GM12878 (cell line): ENCODE results near the gene ADIPOR1. TPM values are rescaled to one million over a fixed set of nuclear protein-coding genes. Genes with fewer than 3 reads are reported as not detected.

Source experiments
- ATAC-seq: fragments of 200-7000 bp; cut with Tn5 transposase; 3 replicates; pipeline ENCODE4 v1.9.1; 2020; ENCODE audit warnings: mild to moderate bottlenecking, moderate library complexity
- BruUV-seq: library from RNA; stranded (reverse); fragments of 400-500 nt; replicated peaks from 2 replicates; lab custom pipeline; 2021; lab: Mats Ljungman, UMichigan
- CTCF ChIA-PET: fragments of 300-600 bp; sonication (Branson Sonifier 250); formaldehyde crosslinking; extraction: SDS; loops from one replicate; lab custom pipeline; 2021; ENCODE audit warnings: inconsistent platforms; lab: Yijun Ruan, JAX
- POLR2A ChIA-PET: fragments of 350-600 bp; formaldehyde crosslinking; extraction: SDS; loops from one replicate; lab custom pipeline; 2021; ENCODE audit warnings: inconsistent platforms; lab: Charles Lee
- RAD21 ChIA-PET: fragments of 300-600 bp; sonication (Branson Sonifier 250); formaldehyde crosslinking; loops from one replicate; lab custom pipeline; 2023; ENCODE audit warnings: antibody characterized with exemption; ENCODE audit not compliant: unreplicated experiment; lab: Charles Lee
- SMC1A ChIA-PET: fragments of 300-600 bp; sonication (Branson Sonifier 250); formaldehyde crosslinking; loops from one replicate; lab custom pipeline; 2023; ENCODE audit not compliant: unreplicated experiment, uncharacterized antibody; lab: Charles Lee
- DNase-seq: peaks from one replicate; pipeline ENCODE4 v3.0.0-alpha.2; 2011; ENCODE audit warnings: low read depth, low spot score
- FAIRE-seq: peaks from 3 replicates; lab custom pipeline; 2011; peaks lifted over from hg19 to GRCh38; lab: Jason Lieb, UNC
- H2AFZ ChIP-seq: 2 replicates; pipeline ENCODE4 v1.6.0; 2011; ENCODE audit warnings: low read depth, low read length, control low read depth; ENCODE audit not compliant: control insufficient read depth
- H3K27ac ChIP-seq: 2 replicates; pipeline ENCODE4 v1.5.1; 2011; ENCODE audit warnings: control low read depth; ENCODE audit not compliant: control insufficient read depth, insufficient read depth
- H3K27me3 ChIP-seq, 2 experiments: replicated peaks in 1 of 2; 2 replicates each; pipeline versions ENCODE4 v1.6.0 to v1.6.1; 2011; ENCODE audit warnings: low read length in 1 of 2; ENCODE audit not compliant: control insufficient read depth in 2 of 2, insufficient read depth in 2 of 2
- H3K36me3 ChIP-seq, 2 experiments: 2 replicates each; pipeline ENCODE4 v1.5.1; 2011; ENCODE audit warnings: low read length in 1 of 2; ENCODE audit not compliant: control insufficient read depth in 2 of 2, insufficient read depth in 2 of 2
- H3K4me1 ChIP-seq: 2 replicates; pipeline ENCODE4 v1.6.1; 2011; ENCODE audit warnings: mild to moderate bottlenecking, low read length, moderate library complexity, mixed read lengths; ENCODE audit not compliant: control insufficient read depth, insufficient read depth
- H3K4me2 ChIP-seq: 2 replicates; pipeline ENCODE4 v1.6.0; 2011; ENCODE audit warnings: control low read depth; ENCODE audit not compliant: control insufficient read depth, insufficient read depth
- H3K4me3 ChIP-seq: fragments of 200-600 bp; sonication (generic); 2 replicates; pipeline ENCODE4 v1.5.1; 2016
- H3K79me2 ChIP-seq: 2 replicates; pipeline ENCODE4 v1.6.0; 2011; ENCODE audit warnings: low read length; ENCODE audit not compliant: control insufficient read depth, insufficient read depth
- H3K9ac ChIP-seq: 2 replicates; pipeline ENCODE4 v1.8.0; 2011; ENCODE audit warnings: low read length, control low read depth, mixed read lengths; ENCODE audit not compliant: control insufficient read depth, insufficient read depth
- H3K9me3 ChIP-seq: replicated peaks from 3 replicates; pipeline ENCODE4 v1.5.1; 2011; ENCODE audit warnings: mild to moderate bottlenecking, low read length; ENCODE audit not compliant: control insufficient read depth, insufficient read depth
- H4K20me1 ChIP-seq: 2 replicates; pipeline ENCODE4 v1.6.0; 2011; ENCODE audit not compliant: control insufficient read depth, insufficient read depth
- CHD1 ChIP-seq: IDR thresholded peaks from 2 replicates; pipeline ENCODE4 v1.6.1; 2012; ENCODE audit warnings: low read depth, low read length, improper control_type of control experiment
- MXI1 ChIP-seq: fragments of 150-350 bp; IDR thresholded peaks from 2 replicates; pipeline ENCODE4 v1.6.1; 2011; ENCODE audit warnings: low read depth, mild to moderate bottlenecking, inconsistent platforms, low read length, improper control_type of control experiment
- SIN3A ChIP-seq: IDR thresholded peaks from 2 replicates; pipeline ENCODE4 v1.6.1; 2012; ENCODE audit warnings: low read depth, low read length, improper control_type of control experiment
- SIX5 ChIP-seq: IDR thresholded peaks from 2 replicates; pipeline ENCODE4 v1.6.1; 2011; ENCODE audit warnings: mild to moderate bottlenecking, low read depth, low read length, moderate library complexity; ENCODE audit not compliant: severe bottlenecking
- SUPT20H ChIP-seq: IDR thresholded peaks from 2 replicates; pipeline ENCODE4 v1.6.1; 2011; ENCODE audit warnings: low read depth, mild to moderate bottlenecking, low read length, moderate library complexity, borderline replicate concordance; ENCODE audit not compliant: control insufficient read depth
- ZNF687 ChIP-seq: fragments of 450-650 bp; IDR thresholded peaks from 2 replicates; pipeline ENCODE4 v1.6.1; 2017; ENCODE audit warnings: mild to moderate bottlenecking, moderate library complexity
- ZSCAN29 ChIP-seq: fragments of 450-650 bp; IDR thresholded peaks from 2 replicates; pipeline ENCODE4 v1.6.1; 2017; ENCODE audit warnings: mild to moderate bottlenecking, moderate library complexity
- WGBS: methylation state at CpG from one replicate; pipeline ENCODE4 v1.1.6; 2016; ENCODE audit warnings: low lambda C conversion rate; ENCODE audit not compliant: insufficient replicate concordance, insufficient coverage; ENCODE audit errors: missing lambda C conversion rate; 5-methylcytosine and 5-hydroxymethylcytosine counted together
- in situ Hi-C: fragments of 300-500 bp; cut with MboI; formaldehyde crosslinking; loops from 9 replicates; pipeline ENCODE4 v1.14.3; 2018; ENCODE audit warnings: mixed read lengths
- intact Hi-C: fragments of 100-400 bp; cut with micrococcal nuclease; formaldehyde crosslinking; loops from one replicate; pipeline ENCODE4 v1.14.2; 2022; ENCODE audit not compliant: unreplicated experiment
- polyA plus RNA-seq, 11 experiments: library from polyadenylated mRNA; depleted of rRNA in 4 of 11; unstranded in 6 of 11; stranded (reverse) in 5 of 11; fragments of >200 nt; fragmentation: Nextera tagmentation in 4 of 11; fragmentation: Illumina TruSeq in 1 of 11; extraction: Ambion mirVana in 4 of 11; extraction: Trizol in 1 of 11; gene quantifications; 1 replicate in 1 of 11; 2 replicates in 10 of 11; pipeline versions ENCODE4 v1.2.1 to v1.2.3, GENCODE V29; 2011 to 2016; ENCODE audit warnings: inconsistent platforms in 2 of 11, missing spikeins in 2 of 11, low read depth in 1 of 11
- total RNA-seq, 4 experiments: library from RNA; depleted of rRNA in 3 of 4; stranded (reverse); fragments of >200 nt in 3 of 4; fragmentation: Illumina TruSeq in 1 of 4; extraction: Trizol in 1 of 4; gene quantifications; 2 replicates each; pipeline versions ENCODE4 v1.2.1 to v1.2.3, GENCODE V29; 2013 to 2021
- TF ChIP-seq, protein P1 (sequence below): IDR thresholded peaks from 2 replicates; pipeline ENCODE4 v1.6.1; 2012; ENCODE audit warnings: low read depth, low read length, improper control_type of control experiment

The ADIPOR1 gene
- total and polyA plus RNA-seq, 10 of the 15 experiments (the other 5 are each of a cell fraction or from before 2014, with no cell fraction given), result 18.4 to 122 (median 65.6) TPM

DNA sequence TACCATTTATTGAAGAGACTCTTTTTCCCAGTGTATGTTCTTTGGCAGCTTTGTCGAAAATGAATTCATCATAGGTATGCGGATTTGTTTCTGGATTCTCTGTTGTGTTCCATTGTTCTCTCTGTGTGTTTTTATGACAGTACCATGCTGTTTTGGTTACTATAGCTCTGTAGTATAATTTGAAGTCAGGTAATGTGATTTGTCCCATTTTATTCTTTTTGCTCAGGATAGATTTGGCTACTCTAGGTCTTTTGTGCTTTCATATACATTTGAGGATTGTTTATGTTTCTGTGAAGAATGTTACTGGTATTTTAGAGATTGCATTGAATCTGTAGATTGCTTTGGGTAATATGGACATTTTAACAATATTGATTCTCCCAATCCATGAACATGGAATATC is 25.6 kb downstream of the ADIPOR1 start:
- H3K9me3 ChIP-seq, result no peaks in the 10 kb centered on the region
- intact Hi-C loops (no loop called here), in situ Hi-C loops (no loop called here)
- no peak overlapping the region for H3K27ac ChIP-seq
- POLR2A ChIA-PET, result no interaction called here
- H3K4me2 ChIP-seq, result no peak overlapping the region
- H2AFZ ChIP-seq, result no peak overlapping the region
- H3K4me1 ChIP-seq, result no peaks in the 10 kb centered on the region
- H3K4me3 ChIP-seq, result no peak overlapping the region
- ATAC-seq (no peak), DNase-seq (no peak), FAIRE-seq (no peak)
- no peaks in the 10 kb centered on the region for H3K36me3 ChIP-seq
- RAD21 ChIA-PET, result no interaction called here
- H3K9ac ChIP-seq, result no peak overlapping the region
- WGBS, result 83% methylated on average over 2 of the region's 2 CpGs
- CTCF ChIA-PET, result interaction anchor here (0.6 kb wide), 1 partner anchor 1083 kb away, joined by 3 read pairs; no protein-coding TSS in a partner anchor
- no peaks in the 10 kb centered on the region for H4K20me1 ChIP-seq
- no TSS peak for BruUV-seq
- H3K27me3 ChIP-seq, result no peaks in the 10 kb centered on the region
- H3K79me2 ChIP-seq, result no peaks in the 10 kb centered on the region
- TF ChIP-seq MXI1 (no peak), SIX5 (no peak), ZSCAN29 (no peak), CHD1 (no peak), SIN3A (no peak), SUPT20H (no peak), ZNF687 (no peak)
- TF ChIP-seq, protein P1, sequence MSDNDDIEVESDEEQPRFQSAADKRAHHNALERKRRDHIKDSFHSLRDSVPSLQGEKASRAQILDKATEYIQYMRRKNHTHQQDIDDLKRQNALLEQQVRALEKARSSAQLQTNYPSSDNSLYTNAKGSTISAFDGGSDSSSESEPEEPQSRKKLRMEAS, result no peak
- SMC1A ChIA-PET, result no interaction called here
